GM23338 (cell line): ENCODE measurements around the gene NHERF1. TPM values are rescaled to one million over a fixed set of nuclear protein-coding genes. Genes with fewer than 3 reads are reported as not detected.

Experiments
- ATAC-seq: fragments of 200-7000 bp; cut with Tn5 transposase; 3 replicates; pipeline ENCODE4 v1.9.1; 2020
- DNase-seq: peaks from one replicate; pipeline ENCODE4 v3.0.0-alpha.2; 2015; ENCODE audit warnings: low spot score
- H2AFZ ChIP-seq: fragments of 200-600 bp; sonication (generic); 2 replicates; pipeline ENCODE4 v1.8.0; 2016; ENCODE audit warnings: antibody characterized with exemption, mild to moderate bottlenecking, moderate library complexity
- H3F3A ChIP-seq: fragments of 200-600 bp; sonication (generic); replicated peaks from 2 replicates; pipeline ENCODE4 v1.8.0; 2017; ENCODE audit warnings: antibody characterized with exemption, mixed run types, low read depth
- H3K27ac ChIP-seq: fragments of 200-600 bp; sonication (generic); 2 replicates; pipeline ENCODE4 v1.6.1; 2016; ENCODE audit warnings: low read depth
- H3K27me3 ChIP-seq: fragments of 200-600 bp; sonication (generic); 2 replicates; pipeline ENCODE4 v1.8.0; 2016; ENCODE audit warnings: mild to moderate bottlenecking, mixed run types, moderate library complexity; ENCODE audit not compliant: insufficient read depth
- H3K36me3 ChIP-seq: fragments of 200-600 bp; sonication (generic); 2 replicates; pipeline ENCODE4 v1.8.0; 2016; ENCODE audit warnings: mild to moderate bottlenecking; ENCODE audit not compliant: insufficient read depth
- H3K4me1 ChIP-seq: fragments of 200-600 bp; sonication (generic); 2 replicates; pipeline ENCODE4 v1.8.0; 2016; ENCODE audit warnings: mild to moderate bottlenecking, moderate library complexity; ENCODE audit not compliant: insufficient read depth
- H3K4me2 ChIP-seq: fragments of 200-600 bp; sonication (generic); 2 replicates; pipeline ENCODE4 v1.7.1; 2017; ENCODE audit warnings: mixed run types
- H3K4me3 ChIP-seq: fragments of 200-600 bp; sonication (generic); 2 replicates; pipeline ENCODE4 v1.6.1; 2016; ENCODE audit warnings: mixed run types
- H3K79me2 ChIP-seq: fragments of 200-600 bp; sonication (generic); replicated peaks from 2 replicates; pipeline ENCODE4 v1.8.0; 2017; ENCODE audit warnings: mild to moderate bottlenecking; ENCODE audit not compliant: insufficient read depth
- H3K9me2 ChIP-seq: fragments of 200-600 bp; sonication (generic); 2 replicates; pipeline ENCODE4 v1.8.0; 2017; ENCODE audit not compliant: insufficient read depth
- H4K20me1 ChIP-seq: fragments of 200-600 bp; sonication (generic); replicated peaks from 2 replicates; pipeline ENCODE4 v1.8.0; 2017; ENCODE audit warnings: mild to moderate bottlenecking; ENCODE audit not compliant: insufficient read depth
- H3K27ac Mint-ChIP-seq: 2 replicates; pipeline ENCODE4 v1.8.0; 2020; ENCODE audit warnings: inconsistent platforms, mild to moderate bottlenecking, moderate library complexity, mixed read lengths
- H3K27me3 Mint-ChIP-seq: 3 replicates; pipeline ENCODE4 v1.8.0; 2022; ENCODE audit warnings: low read depth, mild to moderate bottlenecking, moderate library complexity, mixed read lengths, inconsistent platforms; ENCODE audit not compliant: insufficient read depth, poor library complexity
- H3K36me3 Mint-ChIP-seq: 3 replicates; pipeline ENCODE4 v1.8.0; 2021; ENCODE audit warnings: low read depth, mild to moderate bottlenecking, inconsistent platforms, moderate library complexity, mixed read lengths
- H3K4me1 Mint-ChIP-seq: 3 replicates; pipeline ENCODE4 v1.8.0; 2020; ENCODE audit warnings: mild to moderate bottlenecking, inconsistent platforms, mixed read lengths
- H3K4me3 Mint-ChIP-seq: 3 replicates; pipeline ENCODE4 v1.8.0; 2021; ENCODE audit warnings: moderate library complexity, mild to moderate bottlenecking, inconsistent platforms, mixed read lengths
- H3K9me3 Mint-ChIP-seq: 3 replicates; pipeline ENCODE4 v1.8.0; 2020; ENCODE audit warnings: moderate library complexity, mild to moderate bottlenecking, inconsistent platforms, mixed read lengths
- ETS1 ChIP-seq: IDR thresholded peaks from 2 replicates; pipeline ENCODE4 v1.6.1; 2016; ENCODE audit warnings: antibody characterized with exemption
- EZH2 ChIP-seq: fragments of 200-600 bp; sonication (generic); IDR thresholded peaks from one replicate; pipeline ENCODE4 v1.8.0; 2017; ENCODE audit warnings: antibody characterized with exemption, mild to moderate bottlenecking, low read depth; ENCODE audit not compliant: unreplicated experiment
- EZH2phosphoT487 ChIP-seq: fragments of 200-600 bp; sonication (generic); IDR thresholded peaks from one replicate; pipeline ENCODE4 v1.8.1; 2018; ENCODE audit warnings: antibody characterized with exemption; ENCODE audit not compliant: unreplicated experiment
- JUNB ChIP-seq: IDR thresholded peaks from one replicate; pipeline ENCODE4 v1.6.1; 2016; ENCODE audit warnings: antibody characterized with exemption; ENCODE audit not compliant: unreplicated experiment
- NANOG ChIP-seq: IDR thresholded peaks from 2 replicates; pipeline ENCODE4 v1.6.1; 2016; ENCODE audit warnings: antibody characterized with exemption, borderline replicate concordance
- ZNF114 ChIP-seq: fragments of 250-450 bp; sonication (Bioruptor Pico); IDR thresholded peaks from 2 replicates; pipeline ENCODE4 v1.5.0; 2020; ENCODE audit warnings: mild to moderate bottlenecking, moderate library complexity
- ZNF331 ChIP-seq: fragments of 250-450 bp; sonication (Bioruptor Pico); IDR thresholded peaks from 2 replicates; pipeline ENCODE4 v1.5.0; 2020; ENCODE audit warnings: low read depth, mild to moderate bottlenecking, moderate library complexity
- polyA plus RNA-seq: library from polyadenylated mRNA; unstranded; fragments of >200 nt; fragmentation: Nextera tagmentation; extraction: Ambion mirVana; gene quantifications from 2 replicates; pipeline ENCODE4 v1.2.1, GENCODE V29; 2016
- total RNA-seq: library from RNA; depleted of rRNA; stranded (reverse); fragments of >200 nt; shearing (Covaris generic); gene quantifications from 2 replicates; pipeline ENCODE4 v1.2.3, GENCODE V29; 2014
- TF ChIP-seq, protein P1 (sequence below): fragments of 250-450 bp; sonication (Bioruptor Pico); IDR thresholded peaks from 2 replicates; pipeline ENCODE4 v1.5.0; 2020; ENCODE audit warnings: mild to moderate bottlenecking, moderate library complexity
- TF ChIP-seq, protein P2 (sequence below), 2 experiments: fragments of 200-600 bp in 1 of 2; sonication (generic) in 1 of 2; conservative IDR thresholded peaks; 2 replicates each; pipeline versions ENCODE4 v1.5.1 to v1.6.1; 2016 to 2017; ENCODE audit warnings: antibody characterized with exemption in 2 of 2, low read depth in 2 of 2, mild to moderate bottlenecking in 2 of 2, moderate library complexity in 1 of 2

The NHERF1 gene
- total and polyA plus RNA-seq, 2 experiments from 2014 or later, result 48.8 to 100 TPM

DNA sequence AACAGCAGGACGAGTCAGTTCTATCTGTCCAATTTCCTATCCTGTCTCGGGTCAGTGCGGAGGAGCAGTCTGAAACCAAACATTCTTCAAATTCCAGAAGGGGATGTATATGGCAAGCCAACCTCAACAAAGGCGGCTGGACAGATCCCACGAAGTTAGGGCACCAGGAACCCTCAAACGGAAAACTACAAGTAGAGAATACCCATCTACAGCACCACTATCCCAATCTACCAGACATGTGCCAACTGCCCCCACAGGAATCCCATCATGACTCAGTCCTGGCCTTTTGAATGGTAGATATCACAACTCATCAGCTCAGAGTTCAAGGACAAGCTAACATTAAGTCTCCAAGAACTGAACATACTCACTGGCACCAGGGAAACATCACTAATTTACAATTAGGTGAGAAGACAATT, 25.5 kb downstream of the NHERF1 start (continued):
- TF ChIP-seq, protein P1, sequence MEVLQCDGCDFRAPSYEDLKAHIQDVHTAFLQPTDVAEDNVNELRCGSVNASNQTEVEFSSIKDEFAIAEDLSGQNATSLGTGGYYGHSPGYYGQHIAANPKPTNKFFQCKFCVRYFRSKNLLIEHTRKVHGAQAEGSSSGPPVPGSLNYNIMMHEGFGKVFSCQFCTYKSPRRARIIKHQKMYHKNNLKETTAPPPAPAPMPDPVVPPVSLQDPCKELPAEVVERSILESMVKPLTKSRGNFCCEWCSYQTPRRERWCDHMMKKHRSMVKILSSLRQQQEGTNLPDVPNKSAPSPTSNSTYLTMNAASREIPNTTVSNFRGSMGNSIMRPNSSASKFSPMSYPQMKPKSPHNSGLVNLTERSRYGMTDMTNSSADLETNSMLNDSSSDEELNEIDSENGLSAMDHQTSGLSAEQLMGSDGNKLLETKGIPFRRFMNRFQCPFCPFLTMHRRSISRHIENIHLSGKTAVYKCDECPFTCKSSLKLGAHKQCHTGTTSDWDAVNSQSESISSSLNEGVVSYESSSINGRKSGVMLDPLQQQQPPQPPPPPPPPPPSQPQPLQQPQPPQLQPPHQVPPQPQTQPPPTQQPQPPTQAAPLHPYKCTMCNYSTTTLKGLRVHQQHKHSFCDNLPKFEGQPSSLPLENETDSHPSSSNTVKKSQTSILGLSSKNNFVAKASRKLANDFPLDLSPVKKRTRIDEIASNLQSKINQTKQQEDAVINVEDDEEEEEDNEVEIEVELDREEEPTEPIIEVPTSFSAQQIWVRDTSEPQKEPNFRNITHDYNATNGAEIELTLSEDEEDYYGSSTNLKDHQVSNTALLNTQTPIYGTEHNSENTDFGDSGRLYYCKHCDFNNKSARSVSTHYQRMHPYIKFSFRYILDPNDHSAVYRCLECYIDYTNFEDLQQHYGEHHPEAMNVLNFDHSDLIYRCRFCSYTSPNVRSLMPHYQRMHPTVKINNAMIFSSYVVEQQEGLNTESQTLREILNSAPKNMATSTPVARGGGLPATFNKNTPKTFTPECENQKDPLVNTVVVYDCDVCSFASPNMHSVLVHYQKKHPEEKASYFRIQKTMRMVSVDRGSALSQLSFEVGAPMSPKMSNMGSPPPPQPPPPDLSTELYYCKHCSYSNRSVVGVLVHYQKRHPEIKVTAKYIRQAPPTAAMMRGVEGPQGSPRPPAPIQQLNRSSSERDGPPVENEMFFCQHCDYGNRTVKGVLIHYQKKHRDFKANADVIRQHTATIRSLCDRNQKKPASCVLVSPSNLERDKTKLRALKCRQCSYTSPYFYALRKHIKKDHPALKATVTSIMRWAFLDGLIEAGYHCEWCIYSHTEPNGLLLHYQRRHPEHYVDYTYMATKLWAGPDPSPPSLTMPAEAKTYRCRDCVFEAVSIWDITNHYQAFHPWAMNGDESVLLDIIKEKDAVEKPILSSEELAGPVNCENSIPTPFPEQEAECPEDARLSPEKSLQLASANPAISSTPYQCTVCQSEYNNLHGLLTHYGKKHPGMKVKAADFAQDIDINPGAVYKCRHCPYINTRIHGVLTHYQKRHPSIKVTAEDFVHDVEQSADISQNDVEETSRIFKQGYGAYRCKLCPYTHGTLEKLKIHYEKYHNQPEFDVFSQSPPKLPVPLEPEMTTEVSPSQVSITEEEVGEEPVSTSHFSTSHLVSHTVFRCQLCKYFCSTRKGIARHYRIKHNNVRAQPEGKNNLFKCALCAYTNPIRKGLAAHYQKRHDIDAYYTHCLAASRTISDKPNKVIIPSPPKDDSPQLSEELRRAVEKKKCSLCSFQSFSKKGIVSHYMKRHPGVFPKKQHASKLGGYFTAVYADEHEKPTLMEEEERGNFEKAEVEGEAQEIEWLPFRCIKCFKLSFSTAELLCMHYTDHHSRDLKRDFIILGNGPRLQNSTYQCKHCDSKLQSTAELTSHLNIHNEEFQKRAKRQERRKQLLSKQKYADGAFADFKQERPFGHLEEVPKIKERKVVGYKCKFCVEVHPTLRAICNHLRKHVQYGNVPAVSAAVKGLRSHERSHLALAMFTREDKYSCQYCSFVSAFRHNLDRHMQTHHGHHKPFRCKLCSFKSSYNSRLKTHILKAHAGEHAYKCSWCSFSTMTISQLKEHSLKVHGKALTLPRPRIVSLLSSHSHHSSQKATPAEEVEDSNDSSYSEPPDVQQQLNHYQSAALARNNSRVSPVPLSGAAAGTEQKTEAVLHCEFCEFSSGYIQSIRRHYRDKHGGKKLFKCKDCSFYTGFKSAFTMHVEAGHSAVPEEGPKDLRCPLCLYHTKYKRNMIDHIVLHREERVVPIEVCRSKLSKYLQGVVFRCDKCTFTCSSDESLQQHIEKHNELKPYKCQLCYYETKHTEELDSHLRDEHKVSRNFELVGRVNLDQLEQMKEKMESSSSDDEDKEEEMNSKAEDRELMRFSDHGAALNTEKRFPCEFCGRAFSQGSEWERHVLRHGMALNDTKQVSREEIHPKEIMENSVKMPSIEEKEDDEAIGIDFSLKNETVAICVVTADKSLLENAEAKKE (CRISPR knock-in tag), result no peak
- TF ChIP-seq ZNF331 (CRISPR knock-in tag), result no peak
- TF ChIP-seq ETS1, result no peak

DNA sequence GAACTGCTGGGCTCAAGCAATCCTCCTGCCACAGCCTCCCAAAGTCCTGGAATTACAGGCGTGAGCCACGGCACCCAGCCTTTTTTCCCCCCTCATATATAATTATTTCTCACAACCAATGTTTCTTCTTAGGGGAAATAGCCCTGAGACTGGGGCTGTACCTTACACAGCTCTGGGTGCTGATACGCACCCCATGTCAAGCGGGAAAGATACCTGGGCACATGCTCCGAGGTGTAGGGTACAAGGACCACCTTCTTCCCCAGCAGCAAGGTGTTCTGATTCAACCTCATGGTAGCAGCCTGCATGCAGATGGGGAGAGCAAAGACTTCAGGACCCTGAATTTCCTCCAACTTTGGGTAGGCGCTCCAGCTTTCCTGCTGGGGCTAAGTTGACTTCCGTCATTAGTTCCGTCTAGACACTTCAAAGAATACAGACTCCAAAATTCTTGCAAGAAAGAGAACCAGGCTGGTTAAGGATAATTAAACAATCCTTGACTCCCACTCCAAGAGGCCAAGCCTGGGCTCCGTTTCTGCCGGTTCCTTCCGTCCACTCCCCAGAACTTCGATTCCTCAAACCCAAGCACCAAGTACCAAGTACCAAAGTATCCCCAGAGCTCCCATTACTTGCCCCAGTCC, 27.1 kb downstream of the NHERF1 start:
- DNase-seq, result no peak
- H3K36me3 ChIP-seq, result no peaks in the 10 kb centered on the region
- H4K20me1 ChIP-seq, result peaks cover 8% of the 10 kb centered on the region; the same call in 1 of the 2 replicates
- TF ChIP-seq, protein P2, sequence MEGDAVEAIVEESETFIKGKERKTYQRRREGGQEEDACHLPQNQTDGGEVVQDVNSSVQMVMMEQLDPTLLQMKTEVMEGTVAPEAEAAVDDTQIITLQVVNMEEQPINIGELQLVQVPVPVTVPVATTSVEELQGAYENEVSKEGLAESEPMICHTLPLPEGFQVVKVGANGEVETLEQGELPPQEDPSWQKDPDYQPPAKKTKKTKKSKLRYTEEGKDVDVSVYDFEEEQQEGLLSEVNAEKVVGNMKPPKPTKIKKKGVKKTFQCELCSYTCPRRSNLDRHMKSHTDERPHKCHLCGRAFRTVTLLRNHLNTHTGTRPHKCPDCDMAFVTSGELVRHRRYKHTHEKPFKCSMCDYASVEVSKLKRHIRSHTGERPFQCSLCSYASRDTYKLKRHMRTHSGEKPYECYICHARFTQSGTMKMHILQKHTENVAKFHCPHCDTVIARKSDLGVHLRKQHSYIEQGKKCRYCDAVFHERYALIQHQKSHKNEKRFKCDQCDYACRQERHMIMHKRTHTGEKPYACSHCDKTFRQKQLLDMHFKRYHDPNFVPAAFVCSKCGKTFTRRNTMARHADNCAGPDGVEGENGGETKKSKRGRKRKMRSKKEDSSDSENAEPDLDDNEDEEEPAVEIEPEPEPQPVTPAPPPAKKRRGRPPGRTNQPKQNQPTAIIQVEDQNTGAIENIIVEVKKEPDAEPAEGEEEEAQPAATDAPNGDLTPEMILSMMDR (conservative IDR thresholded peaks at IDR 0.05; ENCODE audit: low read depth in 2 of 2), result no peak
- TF ChIP-seq NANOG (no peak), EZH2 (no peak), ZNF114 (CRISPR knock-in tag) (no peak), JUNB (no peak), EZH2phosphoT487 (no peak)

More for the DNA sequence above, 27.1 kb downstream of the NHERF1 start:
- Histone ChIP-seq H2AFZ (no peak overlapping the region), H3K9me2 (no peaks in the 10 kb centered on the region), H3F3A (peaks cover 7% of the 10 kb centered on the region), H3K4me1 (peaks cover 12% of the 10 kb centered on the region), H3K27ac (peak overlapping the region; percentile 77), H3K79me2 (peaks cover 35% of the 10 kb centered on the region), H3K4me3 (peak overlapping the region; percentile 93), H3K4me2 (peak overlapping the region; percentile 97), H3K27me3 (no peaks in the 10 kb centered on the region)
- peaks cover 41% of the 10 kb centered on the region for H3K36me3 Mint-ChIP-seq
- ATAC-seq, result no peak
- peak overlapping the region; percentile 93 for H3K4me3 Mint-ChIP-seq
- peak overlapping the region; percentile 95 for H3K27ac Mint-ChIP-seq
- H3K4me1 Mint-ChIP-seq, result peaks cover 15% of the 10 kb centered on the region
- H3K27me3 Mint-ChIP-seq, result peaks cover 19% of the 10 kb centered on the region
- H3K9me3 Mint-ChIP-seq, result no peaks in the 10 kb centered on the region
